ENCODE data around the gene CENPX. TPM values are rescaled to one million over a fixed set of nuclear protein-coding genes. Genes with fewer than 3 reads are reported as not detected.

Gene CENPX
- polyA plus RNA-seq, 1 donor (not counting 4 experiments of a cell fraction or from before 2014, with no cell fraction given), result 48.2 TPM

DNA sequence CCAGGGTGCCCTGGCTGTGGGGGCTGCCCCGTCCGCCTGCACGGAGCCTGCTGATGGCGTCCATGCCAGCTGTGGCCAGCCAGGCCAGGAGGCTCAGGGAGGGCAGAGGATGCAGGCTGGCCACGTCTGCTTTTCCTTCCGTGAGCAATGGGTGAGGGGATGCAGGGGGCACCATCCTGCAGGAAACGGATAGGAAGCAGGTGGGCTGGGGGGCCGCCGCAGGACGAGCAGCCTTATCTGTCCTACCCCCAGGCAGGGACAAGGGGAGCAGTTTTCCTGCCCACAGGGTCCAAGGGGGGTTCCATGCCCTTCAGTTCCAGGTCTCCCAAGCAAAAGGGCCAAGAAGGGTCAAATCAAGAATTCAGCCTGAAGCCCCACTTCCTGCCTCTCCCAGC, 36.2 kb upstream of the CENPX start:
- Histone ChIP-seq H3K27me3 (ENCODE audit: control insufficient read depth, extremely low read depth, insufficient read depth, low read length) (no peaks in the 10 kb centered on the region), H2AFZ (ENCODE audit: control insufficient read depth, low read length) (no peak overlapping the region), H3K9me3 (ENCODE audit: control insufficient read depth, low read depth, low read length) (no peaks in the 10 kb centered on the region), H3K9ac (ENCODE audit: control insufficient read depth, extremely low read depth, insufficient read depth, low read length) (no peak overlapping the region), H3K9me1 (ENCODE audit: control insufficient read depth, extremely low read depth, insufficient read depth, low read length) (no peaks in the 10 kb centered on the region), H3K36me3 (ENCODE audit: control insufficient read depth in 2 of 2, extremely low read depth in 1 of 2, insufficient read depth in 2 of 2, low read length in 2 of 2) (peaks cover 38 to 46% of the 10 kb centered on the region in 2 experiments), H3K79me2 (ENCODE audit: control insufficient read depth, insufficient read depth, low read length) (peaks cover 7% of the 10 kb centered on the region), H3K4me3 (ENCODE audit: control insufficient read depth in 2 of 3, extremely low read depth in 1 of 3, insufficient read depth in 2 of 3, low read depth in 1 of 3, low read length in 3 of 3) (no peak overlapping the region), H3K4me2 (ENCODE audit: control insufficient read depth, extremely low read depth, insufficient read depth, low read depth, low read length) (no peak overlapping the region), H4K20me1 (ENCODE audit: control insufficient read depth, extremely low read depth, insufficient read depth, low read length) (peaks cover 8% of the 10 kb centered on the region), H3K27ac (ENCODE audit: control insufficient read depth, insufficient read depth, low read length) (no peak overlapping the region), H3K4me1 (ENCODE audit: control insufficient read depth, extremely low read depth, insufficient read depth, low read length) (no peaks in the 10 kb centered on the region)
- dilution Hi-C loops (cut with MboI; ENCODE audit: extremely low pct_ligation_motif_present, low sequenced_read_pairs), result no loop called here
- TF ChIP-seq EZH2 (IDR thresholded peaks at IDR 0.05; ENCODE audit: low read length), result no peak
- TF ChIP-seq, protein P1, sequence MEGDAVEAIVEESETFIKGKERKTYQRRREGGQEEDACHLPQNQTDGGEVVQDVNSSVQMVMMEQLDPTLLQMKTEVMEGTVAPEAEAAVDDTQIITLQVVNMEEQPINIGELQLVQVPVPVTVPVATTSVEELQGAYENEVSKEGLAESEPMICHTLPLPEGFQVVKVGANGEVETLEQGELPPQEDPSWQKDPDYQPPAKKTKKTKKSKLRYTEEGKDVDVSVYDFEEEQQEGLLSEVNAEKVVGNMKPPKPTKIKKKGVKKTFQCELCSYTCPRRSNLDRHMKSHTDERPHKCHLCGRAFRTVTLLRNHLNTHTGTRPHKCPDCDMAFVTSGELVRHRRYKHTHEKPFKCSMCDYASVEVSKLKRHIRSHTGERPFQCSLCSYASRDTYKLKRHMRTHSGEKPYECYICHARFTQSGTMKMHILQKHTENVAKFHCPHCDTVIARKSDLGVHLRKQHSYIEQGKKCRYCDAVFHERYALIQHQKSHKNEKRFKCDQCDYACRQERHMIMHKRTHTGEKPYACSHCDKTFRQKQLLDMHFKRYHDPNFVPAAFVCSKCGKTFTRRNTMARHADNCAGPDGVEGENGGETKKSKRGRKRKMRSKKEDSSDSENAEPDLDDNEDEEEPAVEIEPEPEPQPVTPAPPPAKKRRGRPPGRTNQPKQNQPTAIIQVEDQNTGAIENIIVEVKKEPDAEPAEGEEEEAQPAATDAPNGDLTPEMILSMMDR (optimal IDR thresholded peaks at IDR 0.05 in 1 of 3, IDR thresholded peaks at IDR 0.05 in 1 of 3, conservative IDR thresholded peaks at IDR 0.05 in 1 of 3; ENCODE audit: extremely low read depth in 1 of 3, insufficient read depth in 2 of 3, low read length in 3 of 3), result no peak
- DNase-seq (ENCODE audit: low read depth, low spot score) (no peak), FAIRE-seq (no peak)

DNA sequence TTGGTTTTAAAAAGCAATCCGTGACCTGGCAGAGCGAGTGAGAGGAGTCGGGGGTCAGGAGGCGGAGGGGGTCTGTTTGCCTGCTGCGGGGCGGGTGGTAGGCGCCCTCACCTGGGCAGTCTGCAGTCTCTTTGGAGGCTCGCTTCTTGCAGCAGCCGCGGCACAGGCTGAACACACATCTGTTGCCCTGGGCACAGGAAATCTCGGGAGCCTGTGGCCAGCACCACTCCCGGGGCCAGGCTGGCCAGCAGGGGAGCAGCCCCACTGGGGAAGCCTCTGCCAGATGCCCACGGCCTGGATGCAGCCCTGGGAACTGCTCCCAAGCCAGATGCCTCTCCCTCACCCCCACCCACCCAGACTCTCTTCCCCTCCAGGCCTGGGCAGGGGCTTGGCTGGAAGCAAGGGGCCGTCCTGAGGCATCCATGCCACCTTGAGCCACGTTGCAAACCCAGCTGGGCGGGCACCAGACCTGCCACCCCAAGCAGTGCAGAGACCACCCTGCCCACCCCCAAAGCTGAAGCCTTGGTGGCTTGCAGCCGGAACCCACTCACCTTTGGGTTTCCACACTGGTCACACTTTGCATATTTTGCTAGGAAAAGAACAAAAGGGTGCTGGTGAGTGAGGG, 35.7 kb upstream of the CENPX start:
- dilution Hi-C loops (cut with MboI; ENCODE audit: extremely low pct_ligation_motif_present, low sequenced_read_pairs), result no loop called here
- H3K9ac ChIP-seq (ENCODE audit: control insufficient read depth, extremely low read depth, insufficient read depth, low read length), result no peak overlapping the region
- no peaks in the 10 kb centered on the region for H3K4me1 ChIP-seq (ENCODE audit: control insufficient read depth, extremely low read depth, insufficient read depth, low read length)
- H3K4me3 ChIP-seq (ENCODE audit: control insufficient read depth in 2 of 3, extremely low read depth in 1 of 3, insufficient read depth in 2 of 3, low read depth in 1 of 3, low read length in 3 of 3), result no peak overlapping the region
- peaks cover 32 to 46% of the 10 kb centered on the region in 2 experiments for H3K36me3 ChIP-seq (ENCODE audit: control insufficient read depth in 2 of 2, extremely low read depth in 1 of 2, insufficient read depth in 2 of 2, low read length in 2 of 2)
- H3K9me1 ChIP-seq (ENCODE audit: control insufficient read depth, extremely low read depth, insufficient read depth, low read length), result no peaks in the 10 kb centered on the region
- TF ChIP-seq, protein P1 (optimal IDR thresholded peaks at IDR 0.05 in 1 of 3, IDR thresholded peaks at IDR 0.05 in 1 of 3, conservative IDR thresholded peaks at IDR 0.05 in 1 of 3; ENCODE audit: extremely low read depth in 1 of 3, insufficient read depth in 2 of 3, low read length in 3 of 3), result no peak
- FAIRE-seq, result no peak
- H3K27me3 ChIP-seq (ENCODE audit: control insufficient read depth, extremely low read depth, insufficient read depth, low read length), result no peaks in the 10 kb centered on the region
- H2AFZ ChIP-seq (ENCODE audit: control insufficient read depth, low read length), result no peak overlapping the region
- no peak overlapping the region for H3K27ac ChIP-seq (ENCODE audit: control insufficient read depth, insufficient read depth, low read length)
- no peaks in the 10 kb centered on the region for H3K9me3 ChIP-seq (ENCODE audit: control insufficient read depth, low read depth, low read length)
- no peak overlapping the region for H3K4me2 ChIP-seq (ENCODE audit: control insufficient read depth, extremely low read depth, insufficient read depth, low read depth, low read length)
- peaks cover 8% of the 10 kb centered on the region for H3K79me2 ChIP-seq (ENCODE audit: control insufficient read depth, insufficient read depth, low read length)
- H4K20me1 ChIP-seq (ENCODE audit: control insufficient read depth, extremely low read depth, insufficient read depth, low read length), result peaks cover 3% of the 10 kb centered on the region
- no peak for DNase-seq (ENCODE audit: low read depth, low spot score)
